Neural cell (in vitro differentiated cells): ENCODE measurements around the gene SH3PXD2B.
"Not testable (repeated sequence)": the region's sequence is repeated elsewhere in the genome, so short reads cannot be mapped to it uniquely, and the experiment has no call there.

ENCODE experiments used
- EP300 ChIP-seq: fragments of 450-650 bp; conservative IDR thresholded peaks from 2 replicates; pipeline ENCODE4 v1.6.1; 2014; ENCODE audit warnings: antibody characterized with exemption, mild to moderate bottlenecking, moderate library complexity; ENCODE audit not compliant: poor library complexity, severe bottlenecking
- EZH2 ChIP-seq: fragments of 200-600, 300-800 bp; shearing (Covaris generic), sonication (generic); IDR thresholded peaks from 2 replicates; pipeline ENCODE4 v1.6.1; 2014; ENCODE audit warnings: antibody characterized with exemption, low read length, borderline replicate concordance, mild to moderate bottlenecking; ENCODE audit not compliant: insufficient read depth, poor library complexity, severe bottlenecking
- MXI1 ChIP-seq: fragments of 450-650 bp; conservative IDR thresholded peaks from 2 replicates; pipeline ENCODE4 v1.6.1; 2014; ENCODE audit warnings: antibody characterized with exemption, mild to moderate bottlenecking; ENCODE audit not compliant: poor library complexity, severe bottlenecking
- POLR2AphosphoS5 ChIP-seq: IDR thresholded peaks from 2 replicates; pipeline ENCODE4 v1.6.1; 2012
- RAD21 ChIP-seq: fragments of 450-650 bp; conservative IDR thresholded peaks from 2 replicates; pipeline ENCODE4 v1.6.1; 2014; ENCODE audit warnings: antibody characterized with exemption, mild to moderate bottlenecking, moderate library complexity
- REST ChIP-seq: IDR thresholded peaks from 2 replicates; pipeline ENCODE4 v1.6.1; 2012; ENCODE audit warnings: borderline replicate concordance
- TAF1 ChIP-seq: IDR thresholded peaks from 2 replicates; pipeline ENCODE4 v1.6.1; 2012; ENCODE audit warnings: low read depth
- TF ChIP-seq, protein P1 (sequence below): fragments of 450-650 bp; IDR thresholded peaks from 2 replicates; pipeline ENCODE4 v1.5.1; 2014; ENCODE audit warnings: antibody characterized with exemption, mild to moderate bottlenecking, moderate library complexity; ENCODE audit not compliant: poor library complexity, severe bottlenecking

- not testable (repeated sequence) for TF ChIP-seq REST, RAD21, TAF1, EZH2, POLR2AphosphoS5, MXI1, EP300
- TF ChIP-seq, protein P1, sequence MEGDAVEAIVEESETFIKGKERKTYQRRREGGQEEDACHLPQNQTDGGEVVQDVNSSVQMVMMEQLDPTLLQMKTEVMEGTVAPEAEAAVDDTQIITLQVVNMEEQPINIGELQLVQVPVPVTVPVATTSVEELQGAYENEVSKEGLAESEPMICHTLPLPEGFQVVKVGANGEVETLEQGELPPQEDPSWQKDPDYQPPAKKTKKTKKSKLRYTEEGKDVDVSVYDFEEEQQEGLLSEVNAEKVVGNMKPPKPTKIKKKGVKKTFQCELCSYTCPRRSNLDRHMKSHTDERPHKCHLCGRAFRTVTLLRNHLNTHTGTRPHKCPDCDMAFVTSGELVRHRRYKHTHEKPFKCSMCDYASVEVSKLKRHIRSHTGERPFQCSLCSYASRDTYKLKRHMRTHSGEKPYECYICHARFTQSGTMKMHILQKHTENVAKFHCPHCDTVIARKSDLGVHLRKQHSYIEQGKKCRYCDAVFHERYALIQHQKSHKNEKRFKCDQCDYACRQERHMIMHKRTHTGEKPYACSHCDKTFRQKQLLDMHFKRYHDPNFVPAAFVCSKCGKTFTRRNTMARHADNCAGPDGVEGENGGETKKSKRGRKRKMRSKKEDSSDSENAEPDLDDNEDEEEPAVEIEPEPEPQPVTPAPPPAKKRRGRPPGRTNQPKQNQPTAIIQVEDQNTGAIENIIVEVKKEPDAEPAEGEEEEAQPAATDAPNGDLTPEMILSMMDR, result not testable (repeated sequence)
Measured at GRCh38 chr5:172396994-172397393, 57.3 kb downstream of the SH3PXD2B start.
